GM12878 (cell line): Measurements from ENCODE around the gene FCHSD2. TPM values are rescaled to one million over a fixed set of nuclear protein-coding genes. Genes with fewer than 3 reads are reported as not detected.

Source experiments
- ATAC-seq: fragments of 200-7000 bp; cut with Tn5 transposase; 3 replicates; pipeline ENCODE4 v1.9.1; 2020; ENCODE audit warnings: mild to moderate bottlenecking, moderate library complexity
- BruUV-seq: library from RNA; stranded (reverse); fragments of 400-500 nt; replicated peaks from 2 replicates; lab custom pipeline; 2021; lab: Mats Ljungman, UMichigan
- CTCF ChIA-PET: fragments of 300-600 bp; sonication (Branson Sonifier 250); formaldehyde crosslinking; extraction: SDS; loops from one replicate; lab custom pipeline; 2021; ENCODE audit warnings: inconsistent platforms; lab: Yijun Ruan, JAX
- POLR2A ChIA-PET: fragments of 350-600 bp; formaldehyde crosslinking; extraction: SDS; loops from one replicate; lab custom pipeline; 2021; ENCODE audit warnings: inconsistent platforms; lab: Charles Lee
- RAD21 ChIA-PET: fragments of 300-600 bp; sonication (Branson Sonifier 250); formaldehyde crosslinking; loops from one replicate; lab custom pipeline; 2023; ENCODE audit warnings: antibody characterized with exemption; ENCODE audit not compliant: unreplicated experiment; lab: Charles Lee
- SMC1A ChIA-PET: fragments of 300-600 bp; sonication (Branson Sonifier 250); formaldehyde crosslinking; loops from one replicate; lab custom pipeline; 2023; ENCODE audit not compliant: unreplicated experiment, uncharacterized antibody; lab: Charles Lee
- DNase-seq: peaks from one replicate; pipeline ENCODE4 v3.0.0-alpha.2; 2011; ENCODE audit warnings: low read depth, low spot score
- FAIRE-seq: peaks from 3 replicates; lab custom pipeline; 2011; peaks lifted over from hg19 to GRCh38; lab: Jason Lieb, UNC
- H2AFZ ChIP-seq: 2 replicates; pipeline ENCODE4 v1.6.0; 2011; ENCODE audit warnings: low read depth, low read length, control low read depth; ENCODE audit not compliant: control insufficient read depth
- H3K27ac ChIP-seq: 2 replicates; pipeline ENCODE4 v1.5.1; 2011; ENCODE audit warnings: control low read depth; ENCODE audit not compliant: control insufficient read depth, insufficient read depth
- H3K27me3 ChIP-seq, 2 experiments: replicated peaks in 1 of 2; 2 replicates each; pipeline versions ENCODE4 v1.6.0 to v1.6.1; 2011; ENCODE audit warnings: low read length in 1 of 2; ENCODE audit not compliant: control insufficient read depth in 2 of 2, insufficient read depth in 2 of 2
- H3K36me3 ChIP-seq, 2 experiments: 2 replicates each; pipeline ENCODE4 v1.5.1; 2011; ENCODE audit warnings: low read length in 1 of 2; ENCODE audit not compliant: control insufficient read depth in 2 of 2, insufficient read depth in 2 of 2
- H3K4me1 ChIP-seq: 2 replicates; pipeline ENCODE4 v1.6.1; 2011; ENCODE audit warnings: mild to moderate bottlenecking, low read length, moderate library complexity, mixed read lengths; ENCODE audit not compliant: control insufficient read depth, insufficient read depth
- H3K4me2 ChIP-seq: 2 replicates; pipeline ENCODE4 v1.6.0; 2011; ENCODE audit warnings: control low read depth; ENCODE audit not compliant: control insufficient read depth, insufficient read depth
- H3K4me3 ChIP-seq: fragments of 200-600 bp; sonication (generic); 2 replicates; pipeline ENCODE4 v1.5.1; 2016
- H3K79me2 ChIP-seq: 2 replicates; pipeline ENCODE4 v1.6.0; 2011; ENCODE audit warnings: low read length; ENCODE audit not compliant: control insufficient read depth, insufficient read depth
- H3K9ac ChIP-seq: 2 replicates; pipeline ENCODE4 v1.8.0; 2011; ENCODE audit warnings: low read length, control low read depth, mixed read lengths; ENCODE audit not compliant: control insufficient read depth, insufficient read depth
- H3K9me3 ChIP-seq: replicated peaks from 3 replicates; pipeline ENCODE4 v1.5.1; 2011; ENCODE audit warnings: mild to moderate bottlenecking, low read length; ENCODE audit not compliant: control insufficient read depth, insufficient read depth
- H4K20me1 ChIP-seq: 2 replicates; pipeline ENCODE4 v1.6.0; 2011; ENCODE audit not compliant: control insufficient read depth, insufficient read depth
- CUX1 ChIP-seq: IDR thresholded peaks from 2 replicates; pipeline ENCODE4 v1.6.1; 2012; ENCODE audit warnings: improper control_type of control experiment, low read depth, low read length; ENCODE audit not compliant: insufficient replicate concordance
- NFXL1 ChIP-seq: fragments of 450-650 bp; IDR thresholded peaks from 2 replicates; pipeline ENCODE4 v1.6.1; 2017; ENCODE audit warnings: antibody characterized with exemption, mild to moderate bottlenecking, borderline replicate concordance
- SPI1 ChIP-seq: IDR thresholded peaks from 2 replicates; pipeline ENCODE4 v1.6.1; 2011; ENCODE audit warnings: low read depth, mild to moderate bottlenecking, low read length, moderate library complexity, borderline replicate concordance; ENCODE audit not compliant: insufficient read depth
- ZNF217 ChIP-seq: fragments of 450-650 bp; IDR thresholded peaks from 2 replicates; pipeline ENCODE4 v1.6.1; 2017; ENCODE audit warnings: antibody characterized with exemption, mild to moderate bottlenecking
- WGBS: methylation state at CpG from one replicate; pipeline ENCODE4 v1.1.6; 2016; ENCODE audit warnings: low lambda C conversion rate; ENCODE audit not compliant: insufficient replicate concordance, insufficient coverage; ENCODE audit errors: missing lambda C conversion rate; 5-methylcytosine and 5-hydroxymethylcytosine counted together
- in situ Hi-C: fragments of 300-500 bp; cut with MboI; formaldehyde crosslinking; loops from 9 replicates; pipeline ENCODE4 v1.14.3; 2018; ENCODE audit warnings: mixed read lengths
- intact Hi-C: fragments of 100-400 bp; cut with micrococcal nuclease; formaldehyde crosslinking; loops from one replicate; pipeline ENCODE4 v1.14.2; 2022; ENCODE audit not compliant: unreplicated experiment
- polyA plus RNA-seq, 11 experiments: library from polyadenylated mRNA; depleted of rRNA in 4 of 11; unstranded in 6 of 11; stranded (reverse) in 5 of 11; fragments of >200 nt; fragmentation: Nextera tagmentation in 4 of 11; fragmentation: Illumina TruSeq in 1 of 11; extraction: Ambion mirVana in 4 of 11; extraction: Trizol in 1 of 11; gene quantifications; 1 replicate in 1 of 11; 2 replicates in 10 of 11; pipeline versions ENCODE4 v1.2.1 to v1.2.3, GENCODE V29; 2011 to 2016; ENCODE audit warnings: inconsistent platforms in 2 of 11, missing spikeins in 2 of 11, low read depth in 1 of 11
- total RNA-seq, 4 experiments: library from RNA; depleted of rRNA in 3 of 4; stranded (reverse); fragments of >200 nt in 3 of 4; fragmentation: Illumina TruSeq in 1 of 4; extraction: Trizol in 1 of 4; gene quantifications; 2 replicates each; pipeline versions ENCODE4 v1.2.1 to v1.2.3, GENCODE V29; 2013 to 2021

Gene FCHSD2
- total and polyA plus RNA-seq, 10 of the 15 experiments (the other 5 are each of a cell fraction or from before 2014, with no cell fraction given): 13.2 to 89.8 (median 47.8) TPM

GRCh38 chr11:73186294-73186850, 44.3 kb upstream of the FCHSD2 start:
- Histone ChIP-seq H3K27ac (no peak overlapping the region), H3K79me2 (no peaks in the 10 kb centered on the region), H3K4me3 (no peak overlapping the region), H3K4me1 (peaks cover 30% of the 10 kb centered on the region), H3K4me2 (no peak overlapping the region), H4K20me1 (no peaks in the 10 kb centered on the region), H3K27me3 (no peaks in the 10 kb centered on the region), H3K9ac (no peak overlapping the region), H3K36me3 (no peaks in the 10 kb centered on the region), H2AFZ (no peak overlapping the region), H3K9me3 (no peaks in the 10 kb centered on the region)
- no peak for DNase-seq
- CTCF ChIA-PET: interaction anchor here (0.6 to 7.8 kb wide), 25 partner anchors 8 to 473 kb away, joined by 3 to 160 read pairs (median 5); partner anchors contain the start of gene FCHSD2
- POLR2A ChIA-PET: interaction anchor here (0.6 to 1.2 kb wide), 6 partner anchors 23 to 379 kb away, joined by 3 to 5 read pairs (median 4); no protein-coding TSS in a partner anchor
- no peak for FAIRE-seq
- in situ Hi-C loops: loop anchor here (5.0 to 25.0 kb wide), 3 partner anchors 51 to 349 kb away; no protein-coding TSS in a partner anchor
- intact Hi-C loops: no loop called here
- BruUV-seq: no TSS peak
- WGBS: 76% methylated on average over 10 of the region's 10 CpGs
- SMC1A ChIA-PET: interaction anchor here (0.6 to 10.1 kb wide), 12 partner anchors 10 to 264 kb away, joined by 3 to 188 read pairs (median 4); no protein-coding TSS in a partner anchor
- RAD21 ChIA-PET: interaction anchor here (0.6 to 6.1 kb wide), 16 partner anchors 8 to 394 kb away, joined by 3 to 115 read pairs (median 4); no protein-coding TSS in a partner anchor
- TF ChIP-seq SPI1: peak; percentile 34; the same call in 1 of the 2 replicates
- TF ChIP-seq NFXL1: 0 out of 2 replicates have a peak, but pooled peaks have one; percentile 30
- TF ChIP-seq ZNF217: 0 out of 2 replicates have a peak, but pooled peaks have one; percentile 19
- TF ChIP-seq CUX1: no peak
- no peak for ATAC-seq
